ENCODE data around the gene CACNA2D4. TPM values are rescaled to one million over a fixed set of nuclear protein-coding genes. Genes with fewer than 3 reads are reported as not detected.

CACNA2D4 gene
- total RNA-seq, 4 donors from 2014 or later = 0.27 to 3.1 (median 0.92) TPM

GRCh38 chr12:1922985-1923384 is 4.5 kb upstream of the CACNA2D4 start:
- intact Hi-C loops (cut with DNase I) = no loop called here
- WGBS, 2 donors = 84 to 95% methylated on average over 6 to 9 of the region's 12 CpGs
- H3K4me3 ChIP-seq = no peak overlapping the region

GRCh38 chr12:1922075-1922709 is 3.7 kb upstream of the CACNA2D4 start:
- Histone ChIP-seq H3K27ac (no peak overlapping the region), H3K36me3 (no peaks in the 10 kb centered on the region), H3K4me3 (no peak overlapping the region), H3K9me3 (no peaks in the 10 kb centered on the region), H3K4me1 (peaks cover 0 to 16% (median 3%) of the 10 kb centered on the region in 3 donors), H3K27me3 (peaks cover 0 to 23% (median 0%) of the 10 kb centered on the region in 4 donors)
- 100% methylated on average over 1 of the region's 40 CpGs for WGBS, 2 donors
- intact Hi-C loops (cut with DNase I) = no loop called here
- TF ChIP-seq CTCF (IDR thresholded peaks at IDR 0.05) (no peak), POLR2A (IDR thresholded peaks at IDR 0.05) (no peak)
- no peak for DNase-seq

More at GRCh38 chr12:1922985-1923384, 4.5 kb upstream of the CACNA2D4 start:
- Histone ChIP-seq H3K4me1 (peaks cover 0 to 14% (median 3%) of the 10 kb centered on the region in 3 donors), H3K27me3 (peaks cover 0 to 28% (median 0%) of the 10 kb centered on the region in 4 donors), H3K27ac (no peak overlapping the region), H3K9me3 (no peaks in the 10 kb centered on the region), H3K36me3 (no peaks in the 10 kb centered on the region)
- no peak for DNase-seq
- TF ChIP-seq CTCF (IDR thresholded peaks at IDR 0.05) (no peak), POLR2A (IDR thresholded peaks at IDR 0.05) (no peak)

- 52 to 88% methylated on average over 17 of the region's 17 CpGs for WGBS, 2 donors
- H3K27ac ChIP-seq = no peak overlapping the region
- H3K4me1 ChIP-seq = peaks cover 0 to 20% (median 3%) of the 10 kb centered on the region in 3 donors
- no peak for TF ChIP-seq CTCF (IDR thresholded peaks at IDR 0.05)
- no peak for TF ChIP-seq POLR2A (IDR thresholded peaks at IDR 0.05)
- H3K36me3 ChIP-seq = no peaks in the 10 kb centered on the region
- peaks cover 0 to 19% (median 0%) of the 10 kb centered on the region in 4 donors for H3K27me3 ChIP-seq
- H3K9me3 ChIP-seq = no peaks in the 10 kb centered on the region
- no peak for DNase-seq
- H3K4me3 ChIP-seq = no peak overlapping the region
- intact Hi-C loops (cut with DNase I) = no loop called here
These were observed 2.5 kb upstream of the CACNA2D4 start for GRCh38 chr12:1920971-1921370.

- Histone ChIP-seq H3K9me3 (no peaks in the 10 kb centered on the region), H3K4me1 (peaks cover 0 to 20% (median 3%) of the 10 kb centered on the region in 3 donors), H3K36me3 (no peaks in the 10 kb centered on the region), H3K27ac (no peak overlapping the region), H3K27me3 (peaks cover 0 to 17% (median 0%) of the 10 kb centered on the region in 4 donors), H3K4me3 (no peak overlapping the region)
- TF ChIP-seq CTCF (IDR thresholded peaks at IDR 0.05) = no peak
- no peak for TF ChIP-seq POLR2A (IDR thresholded peaks at IDR 0.05)
- DNase-seq = no peak
- WGBS, 2 donors = 95% methylated on average over 13 of the region's 13 CpGs
- intact Hi-C loops (cut with DNase I) = no loop called here
These were observed 2.0 kb upstream of the CACNA2D4 start for GRCh38 chr12:1920436-1920835.

GRCh38 chr12:1919763-1920162 is 1.3 kb upstream of the CACNA2D4 start:
- Histone ChIP-seq H3K9me3 (no peaks in the 10 kb centered on the region), H3K27me3 (peaks cover 0 to 10% (median 0%) of the 10 kb centered on the region in 4 donors), H3K36me3 (no peaks in the 10 kb centered on the region), H3K27ac (no peak overlapping the region), H3K4me1 (peaks cover 0 to 14% (median 0%) of the 10 kb centered on the region in 3 donors), H3K4me3 (no peak overlapping the region)
- 80 to 87% methylated on average over 3 of the region's 3 CpGs for WGBS, 2 donors
- no peak for DNase-seq
- TF ChIP-seq POLR2A (IDR thresholded peaks at IDR 0.05) (no peak), CTCF (IDR thresholded peaks at IDR 0.05) (no peak)
- intact Hi-C loops (cut with DNase I) = no loop called here
